GM12891 (cell line): ENCODE results near the gene SMARCA4.

Experiments used
- POLR2A ChIP-seq: IDR thresholded peaks from 2 replicates; pipeline ENCODE4 v1.6.1; 2011; ENCODE audit warnings: low read depth, low read length, control low read depth
- SPI1 ChIP-seq: IDR thresholded peaks from 2 replicates; pipeline ENCODE4 v1.6.1; 2011; ENCODE audit warnings: low read depth, low read length, control low read depth

- no peak for TF ChIP-seq SPI1
- TF ChIP-seq POLR2A, result no peak
These were observed 24.7 kb downstream of the SMARCA4 start for GRCh38 chr19:10985502-10985901.
